ENCODE results near the gene CCDC85B. TPM values are rescaled to one million over a fixed set of nuclear protein-coding genes. Genes with fewer than 3 reads are reported as not detected.

CCDC85B gene
- total RNA-seq, 1 experiment from 2014 or later: 14.7 TPM

DNA sequence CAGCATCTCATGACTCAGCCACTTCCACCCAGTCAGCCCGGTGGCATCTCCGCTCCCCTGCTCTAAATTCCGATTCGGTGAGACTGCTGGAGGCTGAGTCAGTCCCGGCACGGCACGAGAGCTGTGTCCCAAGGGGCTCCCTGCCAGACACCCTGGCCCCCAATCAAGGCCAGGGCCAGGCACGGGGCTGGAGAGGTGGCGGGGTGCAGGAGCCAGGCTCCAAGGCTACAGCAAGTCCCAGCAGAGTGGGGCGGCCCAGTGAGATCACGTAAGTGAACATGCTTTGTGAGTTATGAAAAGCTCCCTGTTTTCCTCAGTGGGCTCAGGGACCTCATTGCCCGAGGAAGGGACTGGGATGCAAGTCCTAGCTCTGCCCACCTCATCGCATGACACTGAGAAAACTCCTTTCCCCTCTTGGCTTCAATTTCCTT lies 25.4 kb downstream of the CCDC85B start:
- no peaks in the 10 kb centered on the region for H3K9me3 ChIP-seq
- H3K4me3 ChIP-seq (ENCODE audit: low read depth, low read length): no peak overlapping the region
- H3K9me3 Mint-ChIP-seq (ENCODE audit: unreplicated experiment): no peaks in the 10 kb centered on the region
- H3K4me3 Mint-ChIP-seq (ENCODE audit: unreplicated experiment): peak overlapping the region; percentile 68
- H3K4me1 Mint-ChIP-seq (ENCODE audit: low read depth, unreplicated experiment): peaks cover 6% of the 10 kb centered on the region
- no TSS peak for BruUV-seq (replicated peaks)
- POLR2A ChIA-PET: interaction anchor here (0.5 kb wide), 1 partner anchor 28 kb away, joined by 3 read pairs; the partner anchor contains the start of gene FIBP
- CTCF ChIA-PET: interaction anchor here (1.0 to 1.4 kb wide), 2 partner anchors 26 to 27 kb away, joined by 4 read pairs; partner anchors contain the start of genes CCDC85B and FIBP
- no peaks in the 10 kb centered on the region for H3K27me3 Mint-ChIP-seq (ENCODE audit: insufficient read depth, unreplicated experiment)
- peaks cover 23% of the 10 kb centered on the region for H3K4me1 ChIP-seq
- H3K36me3 Mint-ChIP-seq (ENCODE audit: insufficient read depth, unreplicated experiment): peaks cover 8% of the 10 kb centered on the region
- no peaks in the 10 kb centered on the region for H3K27me3 ChIP-seq (replicated peaks; ENCODE audit: control insufficient read depth, insufficient read depth, low read length)
- no peak overlapping the region for H3K27ac Mint-ChIP-seq (ENCODE audit: unreplicated experiment)
- DNase-seq: no peak
- H3K36me3 ChIP-seq (ENCODE audit: control insufficient read depth, insufficient read depth, low read length): no peaks in the 10 kb centered on the region; the same call in 1 of the 2 replicates
- intact Hi-C loops (cut with micrococcal nuclease; ENCODE audit: unreplicated experiment): loop anchor here (5.0 kb wide), 1 partner anchor 46 kb away; the partner anchor contains the start of gene SART1
- TF ChIP-seq, protein P1, sequence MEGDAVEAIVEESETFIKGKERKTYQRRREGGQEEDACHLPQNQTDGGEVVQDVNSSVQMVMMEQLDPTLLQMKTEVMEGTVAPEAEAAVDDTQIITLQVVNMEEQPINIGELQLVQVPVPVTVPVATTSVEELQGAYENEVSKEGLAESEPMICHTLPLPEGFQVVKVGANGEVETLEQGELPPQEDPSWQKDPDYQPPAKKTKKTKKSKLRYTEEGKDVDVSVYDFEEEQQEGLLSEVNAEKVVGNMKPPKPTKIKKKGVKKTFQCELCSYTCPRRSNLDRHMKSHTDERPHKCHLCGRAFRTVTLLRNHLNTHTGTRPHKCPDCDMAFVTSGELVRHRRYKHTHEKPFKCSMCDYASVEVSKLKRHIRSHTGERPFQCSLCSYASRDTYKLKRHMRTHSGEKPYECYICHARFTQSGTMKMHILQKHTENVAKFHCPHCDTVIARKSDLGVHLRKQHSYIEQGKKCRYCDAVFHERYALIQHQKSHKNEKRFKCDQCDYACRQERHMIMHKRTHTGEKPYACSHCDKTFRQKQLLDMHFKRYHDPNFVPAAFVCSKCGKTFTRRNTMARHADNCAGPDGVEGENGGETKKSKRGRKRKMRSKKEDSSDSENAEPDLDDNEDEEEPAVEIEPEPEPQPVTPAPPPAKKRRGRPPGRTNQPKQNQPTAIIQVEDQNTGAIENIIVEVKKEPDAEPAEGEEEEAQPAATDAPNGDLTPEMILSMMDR (IDR thresholded peaks at IDR 0.05; ENCODE audit: insufficient read depth in 1 of 2, low read depth in 1 of 2, low read length in 1 of 2, severe bottlenecking in 1 of 2, unreplicated experiment in 1 of 2): no peak

DNA sequence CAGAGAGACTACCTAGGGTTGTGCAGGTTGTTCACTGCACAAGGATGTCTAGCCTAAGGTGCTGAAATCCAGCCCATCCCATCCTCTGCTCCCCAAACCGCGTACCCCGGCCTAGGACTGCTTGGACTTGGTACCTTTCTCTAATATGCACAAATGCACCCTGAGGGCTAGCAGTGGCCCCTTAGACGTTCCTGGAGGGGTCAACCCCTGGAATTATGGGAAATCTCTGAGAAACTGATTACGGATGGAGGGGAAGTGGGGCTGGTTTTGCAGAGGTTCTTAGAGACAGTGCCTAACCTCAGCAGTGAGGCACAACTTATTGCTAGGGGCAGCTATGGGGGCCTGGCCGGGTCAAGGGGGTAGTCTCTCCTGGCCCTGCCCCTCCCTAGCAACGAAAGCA lies 25.9 kb downstream of the CCDC85B start:
- intact Hi-C loops (cut with micrococcal nuclease; ENCODE audit: unreplicated experiment): loop anchor here (5.0 kb wide), 1 partner anchor 46 kb away; the partner anchor contains the start of gene SART1
- no peaks in the 10 kb centered on the region for H3K9me3 ChIP-seq
- H3K27ac Mint-ChIP-seq (ENCODE audit: unreplicated experiment): peak overlapping the region; percentile 68
- H3K27me3 ChIP-seq (replicated peaks; ENCODE audit: control insufficient read depth, insufficient read depth, low read length): no peaks in the 10 kb centered on the region
- POLR2A ChIA-PET: interaction anchor here (0.5 kb wide), 1 partner anchor 28 kb away, joined by 3 read pairs; the partner anchor contains the start of gene FIBP
- TF ChIP-seq, protein P1 (IDR thresholded peaks at IDR 0.05; ENCODE audit: insufficient read depth in 1 of 2, low read depth in 1 of 2, low read length in 1 of 2, severe bottlenecking in 1 of 2, unreplicated experiment in 1 of 2): no peak
- peak overlapping the region; percentile 68 for H3K4me3 Mint-ChIP-seq (ENCODE audit: unreplicated experiment)
- peaks cover 5% of the 10 kb centered on the region for H3K4me1 Mint-ChIP-seq (ENCODE audit: low read depth, unreplicated experiment)
- H3K36me3 ChIP-seq (ENCODE audit: control insufficient read depth, insufficient read depth, low read length): no peaks in the 10 kb centered on the region; the same call in 1 of the 2 replicates
- DNase-seq: no peak
- H3K36me3 Mint-ChIP-seq (ENCODE audit: insufficient read depth, unreplicated experiment): peaks cover 8% of the 10 kb centered on the region
- H3K4me1 ChIP-seq: peaks cover 23% of the 10 kb centered on the region
- CTCF ChIA-PET: interaction anchor here (1.0 kb wide), 1 partner anchor 28 kb away, joined by 4 read pairs; the partner anchor contains the start of gene FIBP
- no peaks in the 10 kb centered on the region for H3K9me3 Mint-ChIP-seq (ENCODE audit: unreplicated experiment)
- no TSS peak for BruUV-seq (replicated peaks)
- no peak overlapping the region for H3K4me3 ChIP-seq (ENCODE audit: low read depth, low read length)
- H3K27me3 Mint-ChIP-seq (ENCODE audit: insufficient read depth, unreplicated experiment): no peaks in the 10 kb centered on the region

DNA sequence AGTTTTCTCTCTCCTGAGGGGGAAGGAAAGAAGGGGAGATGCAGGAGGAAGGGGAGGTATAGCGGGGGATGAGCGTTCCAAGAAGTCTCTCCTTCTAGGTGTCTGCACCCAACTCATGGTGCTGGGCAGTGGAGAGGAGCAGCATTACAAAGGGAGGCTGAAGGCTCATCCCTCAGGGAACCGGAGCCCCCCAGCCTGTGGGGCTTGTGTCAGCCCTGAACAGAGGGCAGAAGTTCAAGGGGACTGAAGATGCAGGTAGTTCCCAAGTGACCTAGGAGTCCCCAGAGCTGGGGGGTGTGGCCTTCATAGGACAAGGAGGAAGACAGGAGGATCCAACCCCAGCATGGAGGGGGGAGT lies 26.6 kb downstream of the CCDC85B start:
- ChIA-PET CTCF (interaction anchor here (1.6 kb wide), 1 partner anchor 29 kb away, joined by 8 read pairs; the partner anchor contains the start of gene FIBP), POLR2A (interaction anchor here (0.6 kb wide), 1 partner anchor 16 kb away, joined by 3 read pairs; no protein-coding TSS in a partner anchor)
- Histone ChIP-seq H3K27me3 (replicated peaks; ENCODE audit: control insufficient read depth, insufficient read depth, low read length) (no peaks in the 10 kb centered on the region), H3K9me3 (no peaks in the 10 kb centered on the region), H3K4me3 (ENCODE audit: low read depth, low read length) (no peak overlapping the region), H3K36me3 (ENCODE audit: control insufficient read depth, insufficient read depth, low read length) (no peaks in the 10 kb centered on the region; the same call in 1 of the 2 replicates), H3K4me1 (peaks cover 17% of the 10 kb centered on the region)
- Mint-ChIP-seq H3K27me3 (ENCODE audit: insufficient read depth, unreplicated experiment) (no peaks in the 10 kb centered on the region), H3K4me3 (ENCODE audit: unreplicated experiment) (peak overlapping the region; percentile 68), H3K4me1 (ENCODE audit: low read depth, unreplicated experiment) (no peaks in the 10 kb centered on the region), H3K9me3 (ENCODE audit: unreplicated experiment) (no peaks in the 10 kb centered on the region), H3K36me3 (ENCODE audit: insufficient read depth, unreplicated experiment) (peaks cover 15% of the 10 kb centered on the region), H3K27ac (ENCODE audit: unreplicated experiment) (peak overlapping the region; percentile 68)
- no TSS peak for BruUV-seq (replicated peaks)
- intact Hi-C loops (cut with micrococcal nuclease; ENCODE audit: unreplicated experiment): loop anchor here (5.0 kb wide), 1 partner anchor 45 kb away; the partner anchor contains the start of gene SART1
- no peak for DNase-seq
- TF ChIP-seq, protein P1 (IDR thresholded peaks at IDR 0.05; ENCODE audit: insufficient read depth in 1 of 2, low read depth in 1 of 2, low read length in 1 of 2, severe bottlenecking in 1 of 2, unreplicated experiment in 1 of 2): no peak

Data from Caco-2 (cell line).